ENCODE results near the gene RAD18.

DNA sequence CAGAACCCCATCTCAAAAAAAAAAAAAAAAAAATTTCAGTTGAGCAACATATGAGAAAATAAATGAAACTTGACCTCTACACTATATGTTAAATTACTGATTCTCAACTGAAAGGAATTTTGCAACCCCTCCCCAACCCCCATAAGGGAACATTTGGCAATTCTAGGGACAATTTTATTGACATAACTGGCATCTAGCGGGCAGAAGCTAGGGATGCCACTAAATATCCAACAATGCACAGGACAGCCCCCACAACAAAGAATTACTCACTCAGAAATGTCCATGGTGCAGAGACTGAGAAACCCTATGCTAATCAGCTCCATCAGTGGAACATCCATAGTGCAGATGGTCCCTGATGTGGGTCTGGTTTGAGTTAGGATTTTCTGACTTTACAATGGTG lies 135.6 kb downstream of the RAD18 start:
- TF ChIP-seq CTCF (conservative IDR thresholded peaks at IDR 0.05; ENCODE audit: low read depth, low read length) = no peak
- TF ChIP-seq EZH2 (IDR thresholded peaks at IDR 0.05; ENCODE audit: borderline replicate concordance, low read depth, low read length, poor library complexity, severe bottlenecking) = no peak
